HCT116 (cell line): ENCODE results near the gene ARL6IP4.

ENCODE experiments used
- CEBPB ChIP-seq: IDR thresholded peaks from 2 replicates; pipeline ENCODE4 v1.6.1; 2012; ENCODE audit warnings: low read depth
- CTCF ChIP-seq, 3 experiments: fragments of 200-600 bp in 1 of 3; sonication (generic) in 1 of 3; IDR thresholded peaks in 2 of 3; conservative IDR thresholded peaks in 1 of 3; 2 replicates each; pipeline ENCODE4 v1.5.1; 2012 to 2017; ENCODE audit warnings: low read depth in 2 of 3, low read length in 2 of 3, antibody characterized with exemption in 1 of 3, borderline replicate concordance in 1 of 3, control low read depth in 1 of 3, mild to moderate bottlenecking in 1 of 3, mixed read lengths in 1 of 3, mixed run types in 1 of 3, moderate library complexity in 1 of 3; ENCODE audit not compliant: insufficient read depth in 1 of 3
- EGR1 ChIP-seq: IDR thresholded peaks from 2 replicates; pipeline ENCODE4 v1.6.1; 2012; ENCODE audit warnings: low read depth
- EZH2 ChIP-seq: fragments of 200-600 bp; sonication (generic); IDR thresholded peaks from 2 replicates; pipeline ENCODE4 v1.6.1; 2017; ENCODE audit warnings: antibody characterized with exemption, mixed run types
- EZH2phosphoT487 ChIP-seq: fragments of 200-600 bp; IDR thresholded peaks from 2 replicates; pipeline ENCODE4 v1.6.1; 2018; ENCODE audit warnings: antibody characterized with exemption, borderline replicate concordance
- JUND ChIP-seq: IDR thresholded peaks from 2 replicates; pipeline ENCODE4 v1.6.1; 2012
- POLR2AphosphoS5 ChIP-seq: IDR thresholded peaks from 2 replicates; pipeline ENCODE4 v1.6.1; 2011; ENCODE audit warnings: mild to moderate bottlenecking, low read depth, low read length, moderate library complexity
- SIN3A ChIP-seq: IDR thresholded peaks from 2 replicates; pipeline ENCODE4 v1.6.1; 2012; ENCODE audit warnings: low read depth
- YY1 ChIP-seq: IDR thresholded peaks from 2 replicates; pipeline ENCODE4 v1.6.1; 2011; ENCODE audit warnings: low read length, low read depth, moderate library complexity, mild to moderate bottlenecking; ENCODE audit not compliant: insufficient replicate concordance; ENCODE audit errors: extremely low read depth
- ZNF274 ChIP-seq: fragments of 200-500 bp; sonication (Bioruptor generic); IDR thresholded peaks from 2 replicates; pipeline ENCODE4 v1.6.1; 2014; ENCODE audit warnings: mild to moderate bottlenecking, low read depth, low read length, inconsistent platforms

- TF ChIP-seq CTCF (IDR thresholded peaks at IDR 0.05 in 2 of 3, conservative IDR thresholded peaks at IDR 0.05 in 1 of 3; ENCODE audit: borderline replicate concordance in 1 of 3, insufficient read depth in 1 of 3, low read depth in 2 of 3, low read length in 2 of 3) (no peak), JUND (no peak), YY1 (no peak), POLR2AphosphoS5 (no peak), CEBPB (no peak), EZH2phosphoT487 (no peak), SIN3A (no peak), EZH2 (no peak), EGR1 (no peak), ZNF274 (no peak)
Measured at GRCh38 chr12:122948605-122949004, 31.9 kb upstream of the ARL6IP4 start.
